BE2C (cell line): ENCODE results near the gene PRELP.

Source experiments
- DNase-seq: peaks from one replicate; pipeline ENCODE4 v3.0.0-alpha.2; 2020
- H3K27me3 ChIP-seq: fragments of 250-450 bp; sonication (Bioruptor Pico); 2 replicates; pipeline ENCODE4 v1.5.1; 2020; ENCODE audit warnings: mild to moderate bottlenecking
- H3K36me3 ChIP-seq: fragments of 250-450 bp; sonication (Bioruptor Pico); 2 replicates; pipeline ENCODE4 v1.5.1; 2020; ENCODE audit warnings: mild to moderate bottlenecking
- H3K4me1 ChIP-seq: fragments of 250-450 bp; sonication (Bioruptor Pico); 2 replicates; pipeline ENCODE4 v1.5.1; 2020
- H3K4me3 ChIP-seq: 2 replicates; pipeline ENCODE4 v1.5.1; 2011; ENCODE audit warnings: low read depth, low read length
- H3K9me3 ChIP-seq: fragments of 250-450 bp; sonication (Bioruptor Pico); 2 replicates; pipeline ENCODE4 v1.5.1; 2020
- CTCF ChIP-seq: IDR thresholded peaks from 2 replicates; pipeline ENCODE4 v1.5.1; 2012; ENCODE audit warnings: mild to moderate bottlenecking, low read depth, low read length

The PRELP gene

DNA sequence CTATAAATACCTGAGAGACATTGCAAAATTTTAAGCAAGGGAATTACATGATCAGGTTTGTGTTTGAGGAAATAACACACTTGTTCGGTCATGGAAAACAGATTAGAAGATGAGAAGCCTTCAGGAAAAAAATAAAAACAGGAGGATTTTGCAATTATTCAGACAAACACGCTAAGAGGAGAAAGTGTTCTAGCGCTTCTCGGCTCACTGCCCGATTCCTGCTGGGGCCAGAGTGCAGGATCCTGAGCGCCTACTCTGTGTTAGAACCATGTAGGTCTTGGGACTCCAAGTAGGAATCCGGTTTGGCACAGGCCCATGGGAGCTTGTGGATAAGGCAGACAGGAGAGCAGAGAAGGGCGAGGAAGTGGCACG is 8.1 kb upstream of the PRELP start:
- H3K27me3 ChIP-seq = no peaks in the 10 kb centered on the region
- H3K4me1 ChIP-seq = 0 out of 2 replicates have a peak, but pooled peaks cover 3% of the 10 kb centered on the region
- no peaks in the 10 kb centered on the region for H3K36me3 ChIP-seq
- no peak for DNase-seq
- no peaks in the 10 kb centered on the region for H3K9me3 ChIP-seq
- no peak for TF ChIP-seq CTCF
- H3K4me3 ChIP-seq = no peak overlapping the region

DNA sequence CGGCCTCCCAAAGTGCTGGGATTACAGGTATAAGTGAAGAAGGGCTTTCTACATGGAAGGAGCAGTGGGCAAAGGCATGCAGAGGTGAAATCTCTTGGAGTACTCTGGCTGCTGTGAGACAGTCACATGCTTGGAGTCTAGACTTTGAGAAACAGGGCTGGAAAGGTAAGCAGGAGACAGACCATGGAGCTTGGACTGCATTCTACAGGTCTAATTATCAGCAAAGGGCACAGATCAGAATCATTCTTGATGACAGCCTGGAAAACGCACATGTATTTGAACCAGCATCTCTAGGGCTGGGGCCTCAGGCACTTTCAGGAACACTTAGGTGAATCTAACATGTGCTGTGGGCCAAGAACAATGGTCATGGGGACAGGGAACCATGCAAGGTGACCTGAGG is 7.3 kb upstream of the PRELP start:
- DNase-seq = no peak
- Histone ChIP-seq H3K4me3 (no peak overlapping the region), H3K9me3 (no peaks in the 10 kb centered on the region), H3K4me1 (0 out of 2 replicates have a peak, but pooled peaks cover 3% of the 10 kb centered on the region), H3K27me3 (no peaks in the 10 kb centered on the region), H3K36me3 (no peaks in the 10 kb centered on the region)
- TF ChIP-seq CTCF = no peak

DNA sequence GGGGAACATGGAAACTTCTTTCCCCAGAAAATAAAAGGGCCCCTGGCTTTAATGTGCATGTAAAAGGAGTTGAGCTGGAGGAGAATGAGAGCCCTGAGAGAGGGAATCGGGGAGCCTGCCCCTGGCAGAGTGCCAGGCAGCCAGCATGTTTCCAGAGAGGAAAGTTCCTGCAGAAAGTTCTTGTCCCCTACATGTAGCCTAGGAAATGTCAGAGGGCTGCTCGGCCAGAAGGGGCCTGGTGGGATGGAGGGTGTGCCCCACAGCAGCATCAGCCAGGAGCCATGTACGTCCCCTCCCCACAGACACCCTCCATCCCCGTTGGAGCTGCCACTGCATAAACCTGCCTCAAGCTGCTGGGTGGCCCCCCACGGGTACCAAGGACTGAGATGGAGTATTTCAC is 5.4 kb upstream of the PRELP start:
- no peak for TF ChIP-seq CTCF
- H3K27me3 ChIP-seq = no peaks in the 10 kb centered on the region
- H3K4me1 ChIP-seq = peaks cover 3% of the 10 kb centered on the region; the same call in 1 of the 2 replicates
- H3K4me3 ChIP-seq = no peak overlapping the region
- no peaks in the 10 kb centered on the region for H3K9me3 ChIP-seq
- H3K36me3 ChIP-seq = no peaks in the 10 kb centered on the region
- no peak for DNase-seq

DNA sequence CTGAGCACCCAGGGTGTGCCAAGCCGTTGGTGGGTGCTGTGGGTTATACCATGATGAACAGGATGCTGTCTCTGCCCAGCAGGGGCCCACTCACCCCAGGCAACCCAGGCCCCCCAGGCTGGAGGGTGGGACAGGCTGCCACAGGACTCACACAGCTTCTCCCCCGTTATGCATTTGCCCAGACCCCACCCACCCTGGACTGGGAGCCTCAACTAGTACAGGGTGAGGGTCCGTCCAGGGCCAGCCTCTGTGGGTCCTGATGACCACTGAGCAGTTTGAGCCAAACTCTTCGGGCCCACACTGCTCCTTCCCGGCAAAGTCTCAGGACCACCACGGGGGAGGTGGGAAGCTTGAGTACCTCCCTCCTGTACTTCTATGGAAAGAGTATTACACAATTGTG is 3.8 kb upstream of the PRELP start:
- Histone ChIP-seq H3K4me3 (no peak overlapping the region), H3K36me3 (no peaks in the 10 kb centered on the region), H3K27me3 (no peaks in the 10 kb centered on the region), H3K9me3 (no peaks in the 10 kb centered on the region), H3K4me1 (peaks cover 4% of the 10 kb centered on the region)
- no peak for DNase-seq
- no peak for TF ChIP-seq CTCF

DNA sequence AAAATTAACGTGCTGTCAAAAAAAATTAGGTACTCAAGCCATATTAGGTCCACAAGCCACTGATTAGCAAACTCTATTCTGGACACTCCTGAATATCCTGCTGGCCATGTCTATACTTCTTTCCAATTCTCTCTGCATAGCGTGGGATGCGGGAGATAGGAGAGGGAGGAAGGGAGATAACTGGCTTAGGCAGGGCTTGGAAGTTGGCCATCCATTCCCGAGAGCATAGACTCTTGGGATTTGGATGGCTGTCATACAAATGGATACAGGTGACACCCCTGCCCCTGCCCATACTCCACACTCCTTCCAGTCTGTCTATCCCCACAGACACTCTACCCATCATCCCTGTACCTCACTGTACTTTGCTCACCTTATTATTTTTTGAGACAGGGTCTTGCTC is 2.3 kb upstream of the PRELP start:
- DNase-seq = no peak
- Histone ChIP-seq H3K36me3 (no peaks in the 10 kb centered on the region), H3K27me3 (no peaks in the 10 kb centered on the region), H3K4me1 (peaks cover 4% of the 10 kb centered on the region), H3K4me3 (no peak overlapping the region), H3K9me3 (no peaks in the 10 kb centered on the region)
- no peak for TF ChIP-seq CTCF

DNA sequence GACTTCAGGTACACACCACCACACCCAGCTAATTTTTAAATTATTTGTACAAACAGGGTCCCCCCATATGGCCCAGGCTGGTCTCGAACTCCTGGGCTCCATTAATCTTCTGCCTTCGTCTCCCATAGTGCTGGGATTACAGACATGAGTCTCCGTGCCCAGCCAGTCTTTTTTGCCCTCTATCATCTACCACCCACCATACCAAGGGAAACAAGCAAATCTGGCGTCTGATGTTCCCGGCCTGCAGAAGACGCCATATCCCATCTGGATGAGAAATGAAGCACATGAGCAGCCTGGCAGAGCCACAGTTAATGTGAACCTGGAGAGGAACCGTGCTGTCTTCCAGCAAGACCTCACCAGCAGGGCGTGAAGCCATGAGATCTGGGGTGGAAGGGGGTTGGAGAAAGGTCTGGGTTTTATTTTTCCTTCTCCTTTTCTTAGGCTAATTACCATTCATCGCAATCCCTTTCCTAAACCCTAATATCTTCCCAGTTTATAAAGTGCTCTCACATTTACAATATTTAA is 1.8 kb upstream of the PRELP start:
- no peaks in the 10 kb centered on the region for H3K36me3 ChIP-seq
- no peak for TF ChIP-seq CTCF
- H3K27me3 ChIP-seq = no peaks in the 10 kb centered on the region
- no peaks in the 10 kb centered on the region for H3K9me3 ChIP-seq
- DNase-seq = no peak
- H3K4me1 ChIP-seq = peaks cover 4% of the 10 kb centered on the region
- no peak overlapping the region for H3K4me3 ChIP-seq
